ENCODE results near the gene IRF2.
"Not testable (repeated sequence)": the region's sequence is repeated elsewhere in the genome, so short reads cannot be mapped to it uniquely, and the experiment has no call there.

IRF2 gene

DNA sequence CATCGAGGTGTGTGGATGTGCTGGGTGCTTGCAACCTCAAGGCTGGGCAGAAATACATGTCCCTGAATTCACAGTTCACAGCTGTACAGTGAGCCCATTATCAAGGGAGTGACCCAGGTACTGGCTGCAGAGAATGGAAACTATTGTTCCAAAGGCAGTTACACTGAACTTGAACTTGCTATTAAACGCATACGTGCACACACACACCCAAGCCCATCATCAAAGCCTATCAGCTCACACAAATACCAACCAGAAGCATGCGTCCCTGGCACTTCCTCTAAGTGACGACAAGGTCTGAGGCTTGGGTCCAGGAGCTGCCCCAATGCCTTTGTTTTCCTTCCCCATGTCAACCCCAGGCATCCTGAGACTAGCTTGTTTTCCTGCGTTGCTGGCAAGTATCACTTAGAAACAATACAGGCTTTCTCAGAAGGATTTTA is 88.6 kb downstream of the IRF2 start:
- no peak for DNase-seq

DNA sequence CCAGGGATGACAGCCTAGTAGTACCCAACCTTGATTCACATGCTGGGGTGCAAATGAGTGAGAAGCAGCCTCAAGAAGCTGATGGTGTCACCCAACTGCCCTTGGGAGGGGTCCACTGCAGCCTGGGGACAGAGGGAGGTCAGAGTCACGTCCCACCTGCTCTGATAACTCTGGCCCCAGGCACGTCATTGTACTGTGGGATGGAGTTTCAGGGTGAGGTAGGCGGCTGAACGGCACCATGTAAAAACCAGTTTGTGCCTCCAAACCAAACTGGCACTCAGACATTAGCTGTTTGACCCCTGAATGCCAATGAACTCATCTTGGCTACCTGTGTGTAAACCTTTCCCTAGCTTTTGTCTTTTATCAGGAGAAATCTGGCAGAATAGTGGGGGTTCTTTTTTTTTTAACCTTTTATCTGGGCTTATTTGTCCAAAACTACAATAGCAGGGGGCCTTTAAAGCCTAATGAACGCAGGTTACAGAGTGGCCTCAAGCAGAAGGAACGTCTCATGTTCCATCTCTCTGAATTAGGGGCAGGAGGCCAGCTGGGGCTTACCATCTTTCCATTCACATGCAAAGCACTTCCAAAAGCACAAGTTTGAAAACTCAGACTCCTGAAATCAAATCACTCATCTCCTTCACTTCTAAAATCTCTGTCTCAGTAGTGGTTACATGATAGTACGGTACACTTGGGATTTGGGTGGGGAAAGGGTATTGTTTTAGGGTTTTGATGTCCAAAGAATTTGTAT is 89.4 kb downstream of the IRF2 start:
- no peak for DNase-seq

DNA sequence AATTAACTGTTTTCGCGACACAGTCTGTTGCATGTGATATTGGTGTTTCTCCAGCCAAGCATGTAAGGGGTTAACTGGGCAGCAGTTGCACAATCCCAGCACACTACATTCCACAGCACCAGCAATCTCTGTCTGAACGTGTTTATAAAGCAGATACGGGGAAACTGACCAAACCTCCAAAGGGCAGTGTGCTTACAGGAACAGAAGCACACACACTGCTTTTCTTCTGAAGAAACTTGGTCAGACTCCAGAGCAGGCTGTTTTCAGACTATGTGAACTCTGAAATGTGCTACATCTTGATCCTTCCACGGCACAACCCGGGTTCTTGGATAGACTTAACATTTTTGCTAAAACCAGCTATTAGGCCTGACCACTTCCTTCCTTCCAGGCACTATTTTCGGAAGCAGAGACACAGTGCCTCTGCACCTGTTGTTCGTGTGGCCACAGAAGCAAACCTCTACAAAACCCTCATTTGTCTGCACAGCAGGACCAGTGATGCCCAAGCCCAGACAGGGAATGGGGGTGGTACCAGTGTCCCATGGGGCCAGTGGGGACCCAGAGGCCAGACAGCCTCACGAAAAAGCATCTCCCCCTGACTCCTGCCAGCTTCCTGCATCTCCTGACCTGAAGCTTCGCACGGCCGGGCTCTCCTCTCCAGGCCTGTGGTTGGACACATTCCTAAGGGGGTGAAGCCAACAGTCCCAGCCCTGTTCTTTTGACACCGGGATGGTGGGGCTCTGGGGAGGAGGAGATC is 90.1 kb downstream of the IRF2 start:
- no peak for DNase-seq

DNA sequence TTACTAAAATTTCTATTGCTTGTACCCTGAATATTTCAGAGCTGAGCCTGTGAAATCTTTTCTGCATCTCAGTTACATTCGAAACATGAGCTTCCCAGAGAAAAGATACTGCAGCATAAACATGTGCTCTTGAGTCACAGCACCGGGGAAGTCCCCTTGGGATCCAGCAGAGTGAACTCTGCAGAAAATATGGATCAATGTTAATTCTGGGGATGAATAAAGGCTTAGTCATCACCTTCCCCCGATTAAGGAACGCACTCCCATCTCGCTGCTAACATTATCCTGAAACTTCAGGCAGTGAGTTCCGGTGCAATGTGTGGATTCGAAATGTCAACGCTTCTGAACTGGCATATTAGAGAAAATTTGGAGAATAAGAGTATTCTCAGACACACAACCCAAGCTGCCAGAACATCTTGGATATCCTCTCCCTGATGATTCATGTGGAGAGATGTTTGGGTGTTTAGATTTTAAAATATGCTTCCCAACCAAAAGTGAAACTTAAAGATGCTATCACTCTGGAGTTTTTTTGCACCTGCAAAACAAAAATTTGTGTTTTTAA is 90.8 kb downstream of the IRF2 start:
- DNase-seq, result no peak

DNA sequence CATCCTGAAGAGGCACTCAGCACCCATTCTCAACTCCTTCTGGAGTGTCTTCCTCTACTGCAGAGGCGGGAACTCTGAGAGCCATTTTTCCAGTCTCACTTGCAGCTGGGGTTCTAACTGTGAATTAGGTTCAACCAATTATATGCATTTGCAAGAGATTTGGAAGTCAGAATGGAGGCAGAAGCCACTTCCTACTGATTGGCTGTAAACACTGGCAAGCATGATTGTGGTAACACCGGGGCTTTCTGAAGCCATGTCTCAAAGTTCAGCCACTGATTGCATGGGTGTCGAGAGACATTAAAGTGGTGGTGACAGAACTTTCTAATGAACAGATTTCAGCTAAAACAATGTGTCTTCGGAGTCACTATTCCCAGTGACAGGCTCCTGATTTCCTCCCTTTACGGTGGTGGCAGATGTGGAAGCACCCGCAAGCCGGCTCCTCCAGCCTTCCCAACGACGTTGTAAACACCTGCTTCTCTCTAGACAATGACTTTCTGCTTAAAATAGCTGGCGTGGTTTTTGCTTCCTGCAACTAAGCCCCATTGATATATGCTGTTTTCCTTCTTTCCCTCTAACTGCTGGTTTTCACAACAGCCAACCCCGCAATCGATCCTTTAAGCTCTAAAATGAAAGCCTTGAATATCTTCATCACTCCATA is 92.0 kb downstream of the IRF2 start:
- peak; percentile 18 to 69 (median 54) for DNase-seq

DNA sequence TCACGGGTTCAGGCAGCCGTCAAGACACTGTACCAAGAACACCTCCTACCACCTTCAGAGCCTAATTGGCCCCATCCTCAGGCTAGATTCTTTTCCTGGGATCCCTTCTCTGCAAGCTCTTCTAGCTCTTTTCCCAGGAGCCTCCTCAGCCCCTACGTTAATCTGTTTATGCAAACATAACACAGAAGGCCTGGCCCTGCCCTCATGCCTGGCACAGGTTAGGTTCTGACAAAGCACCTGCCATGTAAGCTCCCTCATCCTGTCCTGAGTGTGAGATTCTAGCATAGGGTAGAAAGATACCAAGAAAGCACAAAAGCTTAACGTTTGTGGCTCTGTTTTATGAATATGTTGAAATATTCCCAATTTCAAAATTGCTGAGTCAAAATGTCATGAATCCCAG is 93.6 kb downstream of the IRF2 start:
- DNase-seq, result peak in 1 of 3 experiments; percentile 3

DNA sequence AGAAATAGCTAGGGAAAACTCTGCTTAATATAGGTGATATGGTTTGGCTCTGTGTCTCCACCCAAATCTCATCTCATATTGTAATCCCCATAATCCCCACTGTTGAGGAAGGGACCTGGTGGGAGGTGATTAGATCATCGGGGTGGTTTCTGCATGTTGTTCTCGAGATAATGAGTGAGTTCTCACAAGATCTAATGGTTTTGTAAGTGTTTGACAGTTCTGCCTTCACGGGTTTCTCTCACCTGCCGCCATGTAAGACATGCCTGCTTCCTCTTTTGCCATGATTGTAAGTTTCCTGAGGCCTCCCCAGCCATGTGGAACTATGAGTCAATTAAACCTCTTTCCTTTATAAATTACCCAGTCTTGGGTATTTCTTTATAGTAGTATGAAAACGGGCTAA is 94.1 kb downstream of the IRF2 start:
- not testable (repeated sequence) for DNase-seq

DNA sequence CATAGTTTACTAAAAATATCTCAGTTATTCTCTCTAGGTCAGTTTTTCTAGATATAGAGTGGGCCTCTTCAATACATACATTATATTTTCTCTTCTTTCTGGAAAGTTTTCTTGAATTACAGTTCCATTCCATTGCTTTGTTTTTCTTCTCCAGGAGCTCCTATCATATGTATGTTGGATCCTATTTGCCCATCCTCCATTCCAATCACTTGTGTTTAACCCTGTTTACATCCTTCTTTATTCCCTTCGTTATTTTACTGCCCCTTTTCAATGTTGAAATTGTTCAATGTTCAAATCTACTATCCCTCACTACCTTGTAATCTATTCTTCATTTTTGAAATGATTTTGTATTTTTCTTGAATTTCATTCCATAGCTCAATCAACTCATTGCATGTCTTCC is 97.4 kb downstream of the IRF2 start:
- DNase-seq, result no peak

DNA sequence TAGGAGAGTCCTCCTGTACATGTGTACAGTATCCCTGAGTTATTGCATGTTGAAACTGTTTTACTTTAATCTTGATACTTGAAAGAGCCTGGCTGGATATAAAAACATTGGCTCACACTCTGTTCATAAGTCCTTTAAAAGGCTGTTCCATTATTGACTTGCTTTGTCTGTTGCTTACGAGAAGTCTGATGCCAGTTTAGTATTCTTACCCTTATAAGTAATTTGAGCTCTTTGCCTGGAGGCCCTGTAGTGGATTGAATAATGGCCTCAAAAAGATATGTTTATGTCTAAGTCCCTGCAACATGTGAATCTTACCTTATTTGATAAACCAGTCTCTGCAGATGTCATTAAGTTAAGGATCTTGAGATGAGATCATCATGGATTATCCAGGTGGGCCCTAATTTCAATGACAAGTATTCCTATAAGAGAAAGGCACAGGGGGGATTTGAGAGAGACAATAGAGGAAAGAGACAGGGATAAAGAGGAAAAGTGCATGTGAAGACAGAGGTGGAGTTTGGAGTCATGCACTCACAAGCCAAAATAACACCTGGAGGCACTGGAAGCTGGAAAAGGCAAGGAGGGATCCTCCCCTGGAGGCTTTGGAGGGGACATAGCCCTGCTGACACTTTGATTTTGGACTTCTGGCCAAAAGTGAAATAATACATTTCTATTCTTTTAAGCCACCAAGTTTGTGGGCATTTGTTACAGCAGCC is 98.1 kb downstream of the IRF2 start:
- DNase-seq, result peak in 1 of 3 experiments; percentile 18

DNA sequence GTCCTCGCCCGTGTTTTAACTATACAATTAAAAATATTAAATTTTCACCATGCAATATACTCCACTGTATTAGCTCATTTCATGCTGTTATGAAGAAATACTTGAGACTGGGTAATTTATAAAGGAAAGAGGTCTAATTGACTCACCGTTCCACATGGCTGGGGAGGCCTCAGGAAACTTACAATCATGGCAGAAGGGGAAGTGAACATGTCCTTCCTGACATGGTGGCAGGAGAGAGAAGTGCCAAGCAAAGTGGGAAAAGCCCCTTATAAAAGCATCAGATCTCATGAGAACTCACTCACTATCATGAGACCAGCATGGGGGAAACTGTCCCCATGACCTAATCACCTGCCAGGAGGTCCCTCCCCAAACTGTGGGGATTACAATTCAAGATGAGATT is 98.7 kb downstream of the IRF2 start:
- DNase-seq, result not testable (repeated sequence)

DNA sequence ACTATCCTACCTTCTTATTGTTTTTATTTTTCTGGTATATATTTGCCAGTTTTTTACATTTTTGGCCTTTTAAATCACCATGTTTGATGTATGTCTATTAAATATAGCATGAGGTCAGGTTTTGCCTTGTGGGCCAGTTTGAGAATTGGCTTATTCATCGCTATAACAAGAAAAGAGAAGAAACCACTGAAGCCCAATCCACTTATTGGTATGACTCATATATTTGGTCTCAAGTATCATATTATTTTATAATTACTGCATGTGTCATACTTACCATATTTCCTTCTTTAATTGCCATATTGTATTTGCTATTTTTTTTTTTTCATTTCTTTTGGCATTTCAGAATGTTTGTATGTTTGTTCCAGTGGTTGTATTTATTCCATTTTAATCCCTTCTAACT is 99.3 kb downstream of the IRF2 start:
- DNase-seq, result no peak

DNA sequence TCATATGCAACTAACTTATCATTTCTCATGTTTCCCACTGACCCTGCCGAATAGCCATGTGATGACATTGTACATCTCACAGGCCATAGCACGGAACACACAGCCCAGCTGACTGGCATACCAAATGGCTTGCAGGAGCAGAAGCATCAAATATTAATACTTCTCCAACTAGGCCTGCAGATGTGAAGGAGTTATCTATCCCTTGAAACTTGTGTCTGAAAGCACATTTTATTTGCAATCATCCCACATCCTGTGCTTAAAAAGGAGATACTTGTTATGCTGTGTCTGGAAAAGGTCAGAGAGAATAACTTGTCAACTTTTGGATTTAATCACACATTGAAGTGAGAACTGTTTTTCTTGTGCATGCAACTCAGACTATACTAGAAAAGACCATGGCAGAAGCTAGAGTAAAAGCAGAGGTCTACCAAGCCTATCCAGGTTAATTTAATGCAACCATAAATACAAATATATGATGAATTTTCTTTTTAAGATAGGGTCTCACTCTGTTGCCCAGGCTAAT is 100.4 kb downstream of the IRF2 start:
- no peak for DNase-seq

DNA sequence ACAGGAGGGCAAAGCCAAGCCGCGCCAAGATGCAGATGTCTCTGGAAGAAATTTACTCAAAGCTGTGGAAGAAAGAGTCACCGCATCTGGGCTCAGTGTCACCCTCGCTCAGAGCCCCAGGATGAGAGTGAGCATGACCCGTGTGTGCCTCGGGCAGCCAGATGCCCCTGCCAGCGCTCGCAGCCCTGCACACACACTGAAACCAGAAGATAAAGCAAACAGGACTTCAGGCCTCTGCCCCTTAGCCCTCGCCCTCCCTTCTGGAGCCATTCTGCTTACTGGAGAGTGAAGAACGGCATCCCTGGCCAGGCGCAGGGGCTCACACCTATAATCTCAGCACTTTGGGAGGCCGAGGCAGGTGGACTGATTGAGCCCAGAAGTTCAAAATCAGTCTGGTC is 103.0 kb downstream of the IRF2 start:
- no peak for DNase-seq

DNA sequence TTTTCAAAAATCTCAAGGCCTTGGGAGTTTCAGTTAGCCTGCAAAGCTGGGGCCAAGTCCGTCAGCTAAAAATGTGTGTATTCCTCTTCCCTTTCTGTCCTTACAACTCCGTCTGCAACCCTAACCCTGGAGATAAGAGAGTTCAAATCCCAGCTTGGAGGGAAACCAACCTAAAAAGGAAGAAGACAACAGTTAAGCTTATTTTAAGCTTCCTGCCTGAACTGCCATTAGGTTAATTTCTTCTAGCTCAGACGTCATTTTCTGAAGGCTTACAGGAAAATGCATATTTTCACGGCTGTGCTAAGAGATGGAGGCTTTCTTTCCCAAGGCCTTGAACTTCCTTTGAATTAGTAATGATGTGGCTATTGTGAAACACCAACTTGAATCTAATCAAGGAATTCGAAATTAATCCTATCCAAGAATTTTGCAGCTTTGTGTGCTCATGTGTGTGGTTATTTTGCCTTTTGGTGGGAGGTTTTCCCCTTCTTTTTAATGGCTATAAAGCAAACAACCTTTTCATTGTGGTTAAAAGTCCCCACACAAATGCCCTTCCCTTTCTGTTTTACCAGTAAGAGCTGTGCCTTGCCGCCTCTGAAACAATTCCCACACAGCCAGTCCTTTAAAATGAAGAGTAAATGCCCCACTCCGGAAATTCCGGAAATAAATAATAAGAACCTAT is 103.5 kb downstream of the IRF2 start:
- DNase-seq, result no peak

DNA sequence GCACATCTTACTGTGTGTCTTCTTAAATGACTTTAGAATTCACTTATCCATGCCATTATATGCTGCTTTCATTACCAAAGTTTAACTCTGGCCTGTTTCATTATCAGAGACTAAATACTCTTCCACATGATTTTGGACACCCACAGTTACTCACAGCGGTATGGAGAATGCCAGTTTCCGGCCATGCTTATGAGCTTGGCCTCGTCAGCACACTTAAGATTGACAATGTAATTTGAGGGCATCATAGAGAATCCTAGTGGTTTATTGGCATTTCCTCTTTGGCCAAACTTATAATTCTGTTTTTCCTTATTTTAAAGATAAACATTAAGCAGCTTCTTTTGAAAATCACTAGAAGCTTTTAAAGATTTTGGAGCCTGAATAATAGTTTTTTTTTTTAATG is 104.5 kb downstream of the IRF2 start:
- DNase-seq, result no peak

DNA sequence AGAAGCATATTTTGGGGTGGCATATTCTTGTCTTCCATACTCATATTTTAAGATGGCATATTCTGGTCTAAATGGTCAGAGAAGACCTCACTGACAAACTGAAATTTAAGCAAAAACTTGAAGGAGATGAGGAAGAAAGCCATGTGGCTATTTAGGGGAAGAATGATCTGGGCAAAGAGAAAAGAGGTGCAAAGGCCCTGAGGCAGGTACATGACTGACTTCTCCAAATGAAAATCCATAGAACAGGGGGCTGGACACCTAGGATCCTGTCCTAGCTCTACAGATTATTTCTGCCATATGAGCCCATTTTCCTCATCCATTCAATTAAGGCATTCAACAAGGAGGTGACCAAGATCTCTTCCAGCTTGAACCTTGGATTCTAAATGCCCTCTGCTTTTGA is 105.6 kb downstream of the IRF2 start:
- DNase-seq, result no peak

DNA sequence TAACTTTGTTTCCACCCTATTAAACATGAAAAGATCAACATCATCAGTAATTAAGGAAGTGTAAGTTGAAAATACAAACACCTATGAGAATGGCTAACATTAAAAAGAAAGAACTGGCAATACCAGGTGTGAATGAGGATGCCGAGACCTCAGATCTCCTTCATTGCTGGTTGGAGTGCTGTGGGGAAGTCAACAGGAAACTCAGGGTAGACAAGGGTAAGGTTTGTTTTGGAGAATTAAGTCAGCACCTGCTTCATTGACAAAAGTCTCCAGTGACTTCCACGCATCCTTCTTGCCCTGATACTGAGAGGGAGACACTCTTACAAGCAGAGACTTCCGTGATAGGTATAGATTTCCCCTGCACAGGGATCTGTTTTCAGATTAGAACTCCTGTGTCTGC is 106.1 kb downstream of the IRF2 start:
- DNase-seq, result peak in 2 of 3 experiments; percentile 36 to 68

DNA sequence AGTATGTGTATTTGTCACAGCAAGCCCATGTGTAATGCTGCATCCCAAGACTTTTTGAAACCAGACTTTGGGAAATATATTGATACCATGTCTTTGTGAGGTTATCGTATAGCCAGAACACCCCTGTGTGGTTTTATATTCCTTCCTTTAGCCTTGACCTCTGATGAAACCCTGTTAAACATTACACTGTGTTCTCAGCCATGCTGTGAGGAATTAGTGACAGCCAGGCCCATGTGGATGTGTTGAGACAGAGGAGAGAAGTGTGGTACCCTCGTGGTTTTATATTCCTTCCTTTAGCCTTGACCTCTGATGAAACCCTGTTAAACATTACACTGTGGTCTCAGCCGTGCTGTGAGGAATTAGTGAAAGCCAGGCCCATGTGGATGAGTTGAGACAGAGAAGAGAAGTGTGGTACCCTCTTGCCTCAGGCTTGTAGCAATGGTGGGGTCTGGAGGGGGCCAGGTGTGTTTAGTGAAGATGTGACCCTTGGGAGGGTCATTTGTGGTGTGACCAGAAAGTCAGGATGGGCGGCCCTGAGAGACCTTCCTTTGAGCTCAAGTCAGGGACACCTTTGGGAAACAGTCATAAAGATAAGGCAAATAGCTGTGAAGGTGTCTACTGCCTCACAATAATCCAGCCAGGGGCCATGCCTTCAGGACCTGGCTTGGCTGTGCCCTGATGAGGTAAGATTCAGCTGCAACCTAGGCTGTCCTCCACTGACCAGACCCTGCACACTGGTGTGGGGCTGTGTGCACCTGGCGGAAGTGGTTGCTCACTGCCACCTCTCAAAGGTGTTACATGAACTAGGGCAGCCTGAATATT is 110.0 kb downstream of the IRF2 start:
- DNase-seq, result no peak

DNA sequence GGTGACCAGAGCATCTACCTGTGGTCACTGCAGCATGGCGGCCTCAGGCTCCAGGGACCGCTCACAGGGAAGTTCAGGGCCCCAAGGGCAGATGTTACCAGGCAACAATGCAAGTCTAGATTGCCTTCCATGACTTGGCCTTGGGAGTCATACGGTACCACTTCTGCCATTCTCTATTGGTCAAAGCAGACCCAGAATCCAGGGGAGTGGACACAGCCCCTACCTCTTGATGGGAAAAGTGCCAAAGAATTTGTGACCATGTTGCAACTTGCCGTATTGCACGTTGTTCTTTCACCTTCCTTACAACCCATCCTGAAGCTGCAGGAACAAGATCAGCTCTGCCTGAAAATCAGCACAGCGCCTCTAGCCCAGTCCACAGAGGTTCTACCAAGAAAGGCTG is 111.1 kb downstream of the IRF2 start:
- no peak for DNase-seq

DNA sequence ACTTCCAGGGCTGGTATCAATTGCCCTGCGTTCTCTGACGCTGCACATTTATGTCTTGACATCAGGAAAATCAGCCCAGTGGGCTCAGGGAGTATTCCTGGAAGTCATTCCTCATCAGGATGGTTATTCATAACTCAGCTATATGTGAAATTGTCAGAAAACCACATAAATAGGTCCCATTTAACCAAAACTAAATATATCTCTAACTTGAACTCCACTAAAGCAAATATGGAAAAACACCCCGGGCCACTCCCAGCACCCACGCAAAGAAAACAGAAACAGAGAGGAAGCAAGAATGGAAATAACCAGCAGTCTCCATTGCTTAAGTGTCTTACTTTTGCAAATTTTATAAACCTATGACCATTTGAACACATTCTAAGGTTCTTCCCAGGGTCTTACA is 112.0 kb downstream of the IRF2 start:
- no peak for DNase-seq

DNA sequence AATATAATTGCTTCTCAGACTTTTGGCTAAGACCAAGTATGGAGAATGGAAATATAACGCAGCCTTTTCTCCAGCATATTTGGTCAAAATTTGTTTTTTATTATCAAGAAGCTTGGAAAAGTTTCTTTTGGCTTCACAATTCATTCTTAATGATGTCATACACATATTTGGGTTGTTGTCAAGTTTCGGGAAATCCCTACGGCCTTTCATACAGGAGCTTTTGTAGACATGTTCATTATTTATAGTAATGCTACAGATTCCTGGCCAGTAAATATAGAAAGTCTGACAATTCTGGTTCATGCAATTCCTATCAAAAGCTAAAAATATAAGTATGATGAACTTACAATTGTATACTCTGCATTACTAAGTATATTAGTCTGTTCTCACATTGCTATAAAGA is 112.9 kb downstream of the IRF2 start:
- DNase-seq, result no peak
